ENCODE results near the gene BNIP1.

BNIP1 gene

DNA sequence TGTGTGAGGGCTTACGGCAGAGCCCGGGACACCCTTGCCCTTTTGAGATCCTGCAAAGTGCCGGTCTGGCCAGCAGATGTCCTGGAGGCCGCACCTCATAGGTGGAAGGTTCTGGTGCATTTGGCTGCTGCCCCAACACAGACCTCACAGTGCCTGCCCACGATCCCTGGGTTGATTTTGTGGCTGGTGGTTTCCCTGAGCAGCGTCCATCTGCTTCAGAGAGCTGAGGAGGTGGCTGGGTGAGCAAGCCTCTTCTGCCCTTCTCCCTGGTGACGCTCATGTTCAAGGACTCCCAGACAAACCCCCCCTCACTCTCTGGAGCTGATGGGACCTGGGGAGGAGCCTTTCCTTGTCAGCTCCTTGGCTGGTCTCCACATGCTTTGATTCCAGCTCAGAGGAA, 18.9 kb downstream of the BNIP1 start:
- in situ Hi-C loops (cut with MboI; ENCODE audit: low sequenced_read_pairs): no loop called here

DNA sequence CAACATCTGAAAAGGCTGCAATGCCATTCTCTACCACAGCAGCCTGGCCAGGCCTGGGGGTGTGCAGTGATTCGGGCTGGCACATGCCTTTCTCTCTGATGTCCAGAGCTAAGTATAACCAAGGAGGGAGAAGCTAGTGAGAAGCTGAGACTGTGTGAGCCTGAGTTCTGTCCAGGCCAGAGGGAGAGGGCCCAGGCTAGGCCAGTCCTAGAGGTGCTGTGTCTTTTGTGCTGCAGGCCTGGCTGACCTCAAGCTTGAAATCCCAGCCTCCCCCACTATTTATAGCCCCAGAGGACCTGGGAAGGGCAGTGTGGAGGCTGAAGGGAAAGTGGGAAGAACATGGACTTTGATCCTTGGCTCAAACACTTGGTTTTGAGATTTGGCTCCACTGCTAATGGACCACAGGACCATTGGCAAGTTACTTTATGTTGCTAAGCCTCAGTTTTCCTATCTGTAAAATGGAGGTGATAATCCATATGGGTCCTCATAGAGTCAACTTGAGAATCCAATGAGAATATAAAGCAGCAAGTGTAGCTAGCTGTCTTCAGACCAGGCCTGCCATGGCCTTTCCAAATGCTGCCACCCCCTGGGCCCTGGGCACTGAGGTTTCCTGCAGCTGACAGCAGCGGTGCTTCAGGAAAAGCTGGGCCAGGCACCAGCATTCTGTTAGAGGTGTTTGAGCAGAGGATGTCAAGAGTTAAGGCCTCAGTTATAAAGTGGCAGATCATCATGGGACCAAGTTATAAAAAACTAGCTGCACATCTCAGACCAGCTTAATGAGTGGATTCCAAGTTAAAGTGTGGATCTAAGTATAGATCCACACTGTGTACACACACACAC, 21.1 kb downstream of the BNIP1 start:
- in situ Hi-C loops (cut with MboI; ENCODE audit: low sequenced_read_pairs): no loop called here

DNA sequence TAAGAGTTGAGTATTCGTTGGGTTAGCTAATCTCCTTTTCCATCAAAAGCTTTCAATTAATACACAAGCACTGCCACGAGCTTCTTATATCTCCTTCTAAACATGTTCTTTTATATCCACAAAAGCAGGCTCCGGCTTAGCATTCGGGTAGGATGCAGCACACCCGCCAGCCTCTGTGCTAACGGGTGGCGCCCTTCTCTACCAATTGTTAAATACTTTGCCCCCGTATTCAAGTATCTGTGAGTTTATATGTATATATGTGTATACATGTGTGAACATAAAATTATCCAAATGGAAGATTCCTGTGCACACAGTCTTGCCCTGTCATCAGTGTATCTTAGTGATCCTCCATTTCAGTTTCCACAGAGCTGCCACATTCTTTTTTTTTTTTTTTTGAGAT, 27.8 kb downstream of the BNIP1 start:
- in situ Hi-C loops (cut with MboI; ENCODE audit: low sequenced_read_pairs): no loop called here

DNA sequence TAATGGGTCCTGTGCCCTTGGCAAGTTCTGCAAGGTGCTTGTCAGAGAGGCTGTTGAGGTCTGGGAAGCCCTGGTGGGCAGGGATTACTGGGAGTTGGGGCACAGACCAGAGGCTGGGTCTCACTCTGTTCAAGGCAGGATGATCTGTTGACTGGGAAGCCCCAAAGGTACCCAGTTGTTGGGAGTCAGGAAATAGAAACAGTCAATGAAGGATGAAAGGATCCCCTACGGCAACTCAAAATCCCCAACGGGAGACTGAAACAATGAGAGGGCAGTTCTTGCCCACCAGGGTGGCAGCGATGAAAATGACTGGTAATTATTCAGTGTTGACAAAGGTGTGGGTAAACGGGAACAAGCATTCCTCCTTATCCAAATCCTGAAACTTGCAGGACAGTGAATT, 31.2 kb downstream of the BNIP1 start:
- in situ Hi-C loops (cut with MboI; ENCODE audit: low sequenced_read_pairs): no loop called here

GRCh38 chr5:173178369-173178910, 34.1 kb downstream of the BNIP1 start:
- in situ Hi-C loops (cut with MboI; ENCODE audit: low sequenced_read_pairs): no loop called here

DNA sequence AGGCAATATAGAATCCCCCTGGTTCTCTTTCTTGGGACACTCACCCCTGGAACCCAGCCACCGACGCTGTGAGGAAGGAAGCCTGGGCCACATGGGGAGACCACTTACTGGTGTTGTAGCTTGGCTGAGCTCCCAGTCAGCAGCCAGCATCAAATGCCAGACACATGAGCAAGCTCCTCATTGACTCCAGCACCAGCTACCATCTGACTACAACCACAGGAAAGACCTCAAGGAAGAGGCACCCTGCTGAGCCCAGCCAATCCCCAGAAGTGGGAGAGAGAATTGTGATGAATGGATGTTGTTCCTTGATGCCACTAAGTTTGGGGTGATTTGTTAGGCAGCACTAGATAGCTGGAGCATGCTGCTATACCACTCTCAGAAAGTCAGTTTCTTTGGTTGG, 36.0 kb downstream of the BNIP1 start:
- in situ Hi-C loops (cut with MboI; ENCODE audit: low sequenced_read_pairs): no loop called here

- in situ Hi-C loops (cut with MboI; ENCODE audit: low sequenced_read_pairs): no loop called here
These were observed 42.9 kb downstream of the BNIP1 start for GRCh38 chr5:173187054-173187743.

DNA sequence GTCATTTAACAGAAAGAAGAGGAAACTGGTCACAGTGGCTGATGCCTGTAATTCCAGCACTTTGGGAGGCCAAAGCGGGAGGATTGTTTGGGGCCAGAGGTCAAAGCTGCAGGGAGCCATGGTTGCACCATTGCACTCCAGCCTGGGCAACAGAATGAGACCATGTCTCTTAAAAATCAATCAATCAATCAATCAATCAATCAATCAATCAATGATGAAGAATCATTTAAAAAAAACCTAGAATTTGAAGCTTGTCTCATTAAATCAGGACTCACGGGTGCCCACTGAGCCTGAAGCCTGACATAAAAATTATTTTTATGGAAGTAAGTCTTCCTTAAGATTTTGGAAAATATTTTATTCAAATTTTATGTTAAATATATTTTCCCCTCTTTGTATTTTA, 43.9 kb downstream of the BNIP1 start:
- in situ Hi-C loops (cut with MboI; ENCODE audit: low sequenced_read_pairs): no loop called here

DNA sequence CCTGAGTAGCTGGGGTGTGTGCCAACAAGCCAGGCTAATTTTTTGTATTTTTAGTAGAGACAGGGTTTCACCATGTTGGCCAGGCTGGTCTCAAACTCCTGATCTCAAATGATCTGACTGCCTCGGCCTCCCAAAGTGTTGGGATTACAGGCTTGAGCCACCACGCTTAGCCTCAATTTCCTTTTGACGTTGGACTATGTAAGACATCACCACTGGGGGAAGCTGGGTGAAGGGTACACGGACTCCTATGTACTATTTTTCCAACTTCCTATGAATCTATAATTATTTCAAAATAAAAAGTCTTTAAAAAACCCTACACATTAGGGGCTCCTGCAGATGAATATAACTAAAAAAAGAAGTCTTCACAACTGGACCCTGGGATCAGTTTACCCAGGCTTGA, 46.7 kb downstream of the BNIP1 start:
- in situ Hi-C loops (cut with MboI; ENCODE audit: low sequenced_read_pairs): no loop called here

DNA sequence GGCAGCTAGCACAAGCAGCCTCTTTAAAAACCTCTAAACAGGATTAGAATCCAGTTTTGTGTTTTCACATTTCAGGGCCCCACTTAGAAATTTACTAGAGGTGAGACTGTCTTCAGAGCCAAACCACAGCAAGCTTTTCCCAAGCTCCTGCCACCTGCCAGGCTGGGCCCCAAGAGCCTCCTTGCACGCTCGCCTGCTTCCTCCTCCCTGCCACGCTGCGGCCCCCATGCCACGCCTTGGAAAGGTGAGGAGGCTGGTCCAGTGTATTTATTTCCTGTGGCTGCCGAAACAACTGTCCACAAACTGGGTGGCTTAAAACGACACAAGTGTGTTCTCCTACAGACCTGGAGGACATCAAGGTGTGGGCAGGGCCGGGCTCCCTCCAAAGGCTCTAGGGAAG, 47.2 kb downstream of the BNIP1 start:
- in situ Hi-C loops (cut with MboI; ENCODE audit: low sequenced_read_pairs): no loop called here

GRCh38 chr5:173192561-173192960, 48.2 kb downstream of the BNIP1 start:
- in situ Hi-C loops (cut with MboI; ENCODE audit: low sequenced_read_pairs): no loop called here

DNA sequence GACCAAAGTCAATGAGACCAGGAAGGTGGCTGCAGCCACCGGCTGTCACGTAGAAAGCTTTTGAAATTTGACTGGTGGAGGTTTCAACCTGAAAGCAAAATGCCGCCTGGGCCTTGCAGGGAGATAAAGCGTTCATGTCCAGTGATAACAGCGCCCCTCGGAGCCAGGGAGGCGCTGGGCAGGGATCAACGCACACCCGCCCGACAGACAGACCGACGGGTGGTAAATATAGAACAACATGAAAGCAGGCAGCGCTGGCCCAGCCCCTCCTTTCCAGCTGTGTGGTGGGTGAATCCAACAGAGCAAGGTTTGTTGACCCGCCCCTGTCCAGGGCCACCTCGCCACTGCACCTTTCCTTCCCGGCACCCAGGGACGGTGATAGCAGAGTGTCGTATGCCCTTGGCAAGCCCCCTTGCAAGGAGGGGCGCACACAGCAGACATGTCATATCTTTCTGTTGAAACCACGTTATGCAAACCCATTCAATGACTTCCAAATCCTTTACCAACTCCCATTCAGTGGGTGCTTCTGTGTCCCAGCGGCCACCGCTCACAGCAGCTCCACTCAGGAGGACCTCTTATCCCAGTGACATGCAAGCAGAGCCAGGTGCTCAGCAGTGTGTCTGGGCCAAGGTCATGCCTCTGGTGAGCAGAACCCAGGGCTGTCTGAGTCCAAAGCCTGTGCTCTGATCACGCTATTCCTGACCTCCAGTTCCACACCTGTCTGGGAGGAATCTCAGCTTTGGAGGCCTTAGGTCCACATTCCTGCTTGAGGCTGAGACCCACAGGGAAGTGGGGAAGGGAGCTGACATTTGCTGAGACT, 52.0 kb downstream of the BNIP1 start:
- in situ Hi-C loops (cut with MboI; ENCODE audit: low sequenced_read_pairs): no loop called here

- in situ Hi-C loops (cut with MboI; ENCODE audit: low sequenced_read_pairs): no loop called here
These were observed 53.1 kb downstream of the BNIP1 start for GRCh38 chr5:173197375-173197891.

- in situ Hi-C loops (cut with MboI; ENCODE audit: low sequenced_read_pairs): no loop called here
These were observed 53.7 kb downstream of the BNIP1 start for GRCh38 chr5:173198049-173198448.

DNA sequence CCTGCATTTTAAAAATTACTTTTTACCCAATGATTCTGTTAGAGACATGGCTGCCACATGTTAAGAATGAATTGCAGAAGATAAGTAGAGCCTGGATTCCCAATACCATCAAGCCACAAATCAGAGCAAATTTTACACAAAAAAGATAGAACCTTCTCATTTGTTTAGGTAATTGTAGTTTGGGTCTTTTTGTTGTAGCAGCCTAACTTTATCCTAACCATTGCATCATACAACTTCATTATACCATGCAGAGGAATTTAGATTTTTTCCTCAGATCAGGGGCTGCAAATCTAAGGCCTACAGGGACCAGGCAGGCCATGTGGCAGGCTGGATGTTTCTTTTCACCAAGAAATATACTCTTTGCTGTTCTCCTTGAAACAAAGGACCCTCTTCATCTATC, 56.0 kb downstream of the BNIP1 start:
- in situ Hi-C loops (cut with MboI; ENCODE audit: low sequenced_read_pairs): no loop called here

GRCh38 chr5:173201636-173202265, 57.4 kb downstream of the BNIP1 start:
- in situ Hi-C loops (cut with MboI; ENCODE audit: low sequenced_read_pairs): no loop called here

- in situ Hi-C loops (cut with MboI; ENCODE audit: low sequenced_read_pairs): no loop called here
These were observed 58.0 kb downstream of the BNIP1 start for GRCh38 chr5:173202266-173202875.

GRCh38 chr5:173204185-173204979, 60.1 kb downstream of the BNIP1 start:
- in situ Hi-C loops (cut with MboI; ENCODE audit: low sequenced_read_pairs): no loop called here

GRCh38 chr5:173205916-173206315, 61.6 kb downstream of the BNIP1 start:
- in situ Hi-C loops (cut with MboI; ENCODE audit: low sequenced_read_pairs): no loop called here
